HG03139 (cell line): Measurements from ENCODE around the gene OR52E2.
"Not testable (repeated sequence)": the region's sequence is repeated elsewhere in the genome, so short reads cannot be mapped to it uniquely, and the experiment has no call there.

Experiments used
- ATAC-seq: cut with Tn5 transposase; IDR thresholded peaks from one replicate; pipeline ENCODE4 v1.9.1; 2021; ENCODE audit not compliant: unreplicated experiment

The OR52E2 gene

GRCh38 chr11:5059391-5059790 is at the start of gene OR52E2:
Gene OR52E2 (minus strand): TSS chr11:5059627. CDS start chr11:5059627, 0 bp downstream.
- ATAC-seq = no peak

GRCh38 chr11:5107285-5107684 is 47.9 kb upstream of the OR52E2 start:
- ATAC-seq = no peak

GRCh38 chr11:5103066-5103465 is 43.6 kb upstream of the OR52E2 start:
- ATAC-seq = no peak

GRCh38 chr11:5102246-5102645 is 42.8 kb upstream of the OR52E2 start:
- ATAC-seq = no peak

- no peak for ATAC-seq
These were observed 36.6 kb upstream of the OR52E2 start for GRCh38 chr11:5096011-5096410.

- ATAC-seq = no peak
These were observed 33.6 kb upstream of the OR52E2 start for GRCh38 chr11:5092821-5093585.

- ATAC-seq = no peak
These were observed 31.2 kb upstream of the OR52E2 start for GRCh38 chr11:5090668-5091067.

GRCh38 chr11:5088556-5088955 is 29.1 kb upstream of the OR52E2 start:
- ATAC-seq = no peak

- ATAC-seq = no peak
These were observed 24.2 kb upstream of the OR52E2 start for GRCh38 chr11:5083602-5084001.

- ATAC-seq = no peak
These were observed 22.0 kb upstream of the OR52E2 start for GRCh38 chr11:5081405-5081804.

GRCh38 chr11:5071799-5072198 is 12.4 kb upstream of the OR52E2 start:
- ATAC-seq = no peak

- no peak for ATAC-seq
These were observed 9.8 kb upstream of the OR52E2 start, which contains the start of gene OR52E1 for GRCh38 chr11:5069272-5069671. Gene OR52E1 (plus strand): TSS chr11:5069572.

GRCh38 chr11:5065027-5065426 is 5.6 kb upstream of the OR52E2 start:
- no peak for ATAC-seq

GRCh38 chr11:5058679-5059078 is 748 bp downstream of the OR52E2 start:
- not testable (repeated sequence) for ATAC-seq

GRCh38 chr11:5046754-5047330 is 12.6 kb downstream of the OR52E2 start:
- ATAC-seq = no peak

- no peak for ATAC-seq
These were observed 13.2 kb downstream of the OR52E2 start, which contains the start of gene OR52J3 for GRCh38 chr11:5046226-5046625. Gene OR52J3 (plus strand): TSS chr11:5046526. CDS start chr11:5046526, 0 bp downstream.

GRCh38 chr11:5043380-5043779 is 16.0 kb downstream of the OR52E2 start:
- no peak for ATAC-seq

- no peak for ATAC-seq
These were observed 17.3 kb downstream of the OR52E2 start for GRCh38 chr11:5042091-5042490.

- ATAC-seq = no peak
These were observed 18.6 kb downstream of the OR52E2 start for GRCh38 chr11:5040876-5041275.

GRCh38 chr11:5038341-5038740 is 21.1 kb downstream of the OR52E2 start:
- ATAC-seq = no peak

GRCh38 chr11:5037926-5038325 is 21.5 kb downstream of the OR52E2 start:
- no peak for ATAC-seq

- no peak for ATAC-seq
These were observed 22.8 kb downstream of the OR52E2 start for GRCh38 chr11:5036669-5037068.
